Neural progenitor cell (in vitro differentiated cells): ENCODE results near the gene ANKLE1. TPM values are rescaled to one million over a fixed set of nuclear protein-coding genes. Genes with fewer than 3 reads are reported as not detected.
A peak's percentile ranks its signal among the peaks of the same experiment; 100 is the strongest.

Source experiments
- DNase-seq: peaks from one replicate; pipeline ENCODE4 v3.0.0-alpha.2; 2016; ENCODE audit warnings: low spot score
- H2AFZ ChIP-seq: fragments of 200-600 bp; sonication (generic); replicated peaks from 2 replicates; pipeline ENCODE4 v1.6.1; 2016; ENCODE audit warnings: antibody characterized with exemption
- H3F3A ChIP-seq: fragments of 200-600 bp; sonication (generic); 2 replicates; pipeline ENCODE4 v1.6.1; 2016; ENCODE audit warnings: antibody characterized with exemption, low read depth
- H3K27ac ChIP-seq: fragments of 200-600 bp; sonication (generic); 2 replicates; pipeline ENCODE4 v1.5.1; 2016; ENCODE audit warnings: mild to moderate bottlenecking
- H3K27me3 ChIP-seq: fragments of 200-600 bp; sonication (generic); 2 replicates; pipeline ENCODE4 v1.6.1; 2016; ENCODE audit warnings: mild to moderate bottlenecking, moderate library complexity
- H3K36me3 ChIP-seq: fragments of 200-600 bp; sonication (generic); 2 replicates; pipeline ENCODE4 v1.5.1; 2016
- H3K4me1 ChIP-seq: fragments of 200-600 bp; sonication (generic); 2 replicates; pipeline ENCODE4 v1.6.1; 2016; ENCODE audit warnings: mixed run types
- H3K4me2 ChIP-seq: fragments of 200-600 bp; sonication (generic); 2 replicates; pipeline ENCODE4 v1.6.1; 2016
- H3K4me3 ChIP-seq: fragments of 200-600 bp; sonication (generic); 2 replicates; pipeline ENCODE4 v1.5.1; 2016
- H3K79me2 ChIP-seq: fragments of 200-600 bp; sonication (generic); 2 replicates; pipeline ENCODE4 v1.6.1; 2016; ENCODE audit warnings: low read depth
- H3K9ac ChIP-seq: fragments of 200-600 bp; sonication (generic); 2 replicates; pipeline ENCODE4 v1.6.1; 2016
- H3K9me3 ChIP-seq: fragments of 200-600 bp; sonication (generic); 2 replicates; pipeline ENCODE4 v1.5.1; 2016; ENCODE audit warnings: low read depth
- H4K20me1 ChIP-seq: fragments of 200-600 bp; sonication (generic); 2 replicates; pipeline ENCODE4 v1.6.1; 2016; ENCODE audit warnings: low read depth
- H3K27ac Mint-ChIP-seq: 3 replicates; pipeline ENCODE4 v1.8.0; 2021; ENCODE audit warnings: mixed read lengths
- H3K27me3 Mint-ChIP-seq: 2 replicates; pipeline ENCODE4 v1.8.0; 2022; ENCODE audit warnings: low read depth, mild to moderate bottlenecking, inconsistent platforms, moderate library complexity, mixed read lengths; ENCODE audit not compliant: insufficient read depth
- H3K36me3 Mint-ChIP-seq: 3 replicates; pipeline ENCODE4 v1.8.0; 2021; ENCODE audit warnings: mixed read lengths
- H3K4me1 Mint-ChIP-seq: 3 replicates; pipeline ENCODE4 v1.8.0; 2021; ENCODE audit warnings: mixed read lengths
- H3K4me3 Mint-ChIP-seq: 3 replicates; pipeline ENCODE4 v1.8.0; 2021; ENCODE audit warnings: mild to moderate bottlenecking, moderate library complexity, mixed read lengths
- H3K9me3 Mint-ChIP-seq: 3 replicates; pipeline ENCODE4 v1.8.0; 2020; ENCODE audit warnings: mixed read lengths
- CTCF ChIP-seq: fragments of 200-600 bp; sonication (generic); IDR thresholded peaks from 2 replicates; pipeline ENCODE4 v1.5.1; 2017; ENCODE audit warnings: antibody characterized with exemption, mild to moderate bottlenecking
- EZH2 ChIP-seq: fragments of 200-600 bp; sonication (generic); IDR thresholded peaks from 2 replicates; pipeline ENCODE4 v1.6.1; 2017; ENCODE audit warnings: antibody characterized with exemption, mild to moderate bottlenecking, moderate library complexity
- EZH2phosphoT487 ChIP-seq: fragments of 200-600 bp; sonication (generic); IDR thresholded peaks from 2 replicates; pipeline ENCODE4 v1.6.1; 2017; ENCODE audit warnings: antibody characterized with exemption
- total RNA-seq: library from RNA; depleted of rRNA; stranded (reverse); fragments of >200 nt; gene quantifications from 2 replicates; pipeline ENCODE4 v1.2.3, GENCODE V29; 2015; ENCODE audit warnings: low replicate concordance

ANKLE1 gene
- total RNA-seq, 1 donor from 2014 or later, result 2.3 TPM

GRCh38 chr19:17307876-17308377, 26.2 kb downstream of the ANKLE1 start:
- H3K79me2 ChIP-seq, result peaks cover 44% of the 10 kb centered on the region
- no peak for DNase-seq
- H3F3A ChIP-seq, result peaks cover 50% of the 10 kb centered on the region
- H3K4me1 ChIP-seq, result peaks cover 9% of the 10 kb centered on the region
- H3K36me3 ChIP-seq, result no peaks in the 10 kb centered on the region
- peaks cover 7% of the 10 kb centered on the region for H3K27me3 Mint-ChIP-seq
- no peak overlapping the region for H3K4me3 ChIP-seq
- H3K4me2 ChIP-seq, result no peak overlapping the region
- no peak overlapping the region for H3K27ac ChIP-seq
- H3K27ac Mint-ChIP-seq, result no peak overlapping the region
- peaks cover 41% of the 10 kb centered on the region for H3K4me1 Mint-ChIP-seq
- H2AFZ ChIP-seq, result no peak overlapping the region
- H3K9me3 Mint-ChIP-seq, result no peaks in the 10 kb centered on the region
- H3K4me3 Mint-ChIP-seq, result peak overlapping the region; percentile 91
- no peaks in the 10 kb centered on the region for H3K36me3 Mint-ChIP-seq
- no peaks in the 10 kb centered on the region for H3K27me3 ChIP-seq
- no peak overlapping the region for H3K9ac ChIP-seq
- TF ChIP-seq EZH2phosphoT487 (no peak), EZH2 (no peak)
- no peaks in the 10 kb centered on the region for H3K9me3 ChIP-seq
- peaks cover 21% of the 10 kb centered on the region for H4K20me1 ChIP-seq

GRCh38 chr19:17309198-17309964, 27.7 kb downstream of the ANKLE1 start, which contains the start of gene DDA1:
DDA1 (plus strand) TSS chr19:17309563; CDS start chr19:17309655, 92 bp downstream.
- Mint-ChIP-seq H3K27me3 (peaks cover 9% of the 10 kb centered on the region), H3K9me3 (no peaks in the 10 kb centered on the region), H3K27ac (peak within 1 kb of the TSS; percentile 79), H3K36me3 (no peaks in the 10 kb centered on the region), H3K4me3 (peak within 1 kb of the TSS; percentile 96), H3K4me1 (peaks cover 32% of the 10 kb centered on the region)
- peak within 1 kb of the TSS; percentile 74 for H2AFZ ChIP-seq
- peaks cover 43% of the 10 kb centered on the region for H3F3A ChIP-seq
- peak within 1 kb of the TSS; percentile 54 for H3K9ac ChIP-seq
- no peaks in the 10 kb centered on the region for H3K27me3 ChIP-seq
- H3K27ac ChIP-seq, result no peak within 1 kb of the TSS
- H3K4me1 ChIP-seq, result peaks cover 7% of the 10 kb centered on the region
- no peaks in the 10 kb centered on the region for H3K9me3 ChIP-seq
- peak; percentile 100 for DNase-seq
- H3K4me3 ChIP-seq, result peak within 1 kb of the TSS; percentile 93
- TF ChIP-seq EZH2phosphoT487 (no peak), EZH2 (no peak), CTCF (no peak)
- peaks cover 46% of the 10 kb centered on the region for H3K79me2 ChIP-seq
- H3K4me2 ChIP-seq, result peak within 1 kb of the TSS; percentile 78
- H3K36me3 ChIP-seq, result no peaks in the 10 kb centered on the region
- peaks cover 21% of the 10 kb centered on the region for H4K20me1 ChIP-seq

GRCh38 chr19:17309965-17310461, 28.3 kb downstream of the ANKLE1 start:
- peaks cover 26% of the 10 kb centered on the region for H3K4me1 Mint-ChIP-seq
- H3K27ac ChIP-seq, result no peak overlapping the region
- DNase-seq, result no peak
- peak overlapping the region; percentile 96 for H3K4me3 Mint-ChIP-seq
- H3K4me1 ChIP-seq, result peaks cover 7% of the 10 kb centered on the region
- H4K20me1 ChIP-seq, result peaks cover 21% of the 10 kb centered on the region
- H3K9me3 Mint-ChIP-seq, result no peaks in the 10 kb centered on the region
- no peak overlapping the region for H2AFZ ChIP-seq
- no peaks in the 10 kb centered on the region for H3K36me3 Mint-ChIP-seq
- peaks cover 46% of the 10 kb centered on the region for H3K79me2 ChIP-seq
- H3K9ac ChIP-seq, result peak overlapping the region; percentile 54
- H3K4me3 ChIP-seq, result peak overlapping the region; percentile 93
- peaks cover 37% of the 10 kb centered on the region for H3F3A ChIP-seq
- peaks cover 7% of the 10 kb centered on the region for H3K27me3 Mint-ChIP-seq
- peak overlapping the region; percentile 78 for H3K4me2 ChIP-seq
- H3K27me3 ChIP-seq, result no peaks in the 10 kb centered on the region
- no peaks in the 10 kb centered on the region for H3K36me3 ChIP-seq
- no peak overlapping the region for H3K27ac Mint-ChIP-seq
- TF ChIP-seq EZH2phosphoT487 (no peak), EZH2 (no peak), CTCF (no peak)
- no peaks in the 10 kb centered on the region for H3K9me3 ChIP-seq
